ENCODE results near the gene C20orf141.
A peak's percentile ranks its signal among the peaks of the same experiment; 100 is the strongest.
"Not testable (repeated sequence)": the region's sequence is repeated elsewhere in the genome, so short reads cannot be mapped to it uniquely, and the experiment has no call there.

C20orf141 gene

GRCh38 chr20:2820896-2821869 is 6.4 kb downstream of the C20orf141 start:
- DNase-seq: no peak

- DNase-seq: peak; percentile 65
These were observed 7.3 kb downstream of the C20orf141 start for GRCh38 chr20:2822073-2822472.

- DNase-seq: no peak
These were observed 11.0 kb downstream of the C20orf141 start for GRCh38 chr20:2825761-2826160.

- DNase-seq: no peak
These were observed 11.9 kb downstream of the C20orf141 start for GRCh38 chr20:2826655-2827054.

- no peak for DNase-seq
These were observed 14.6 kb downstream of the C20orf141 start for GRCh38 chr20:2829376-2829775.

GRCh38 chr20:2831206-2831605 is 16.4 kb downstream of the C20orf141 start:
- not testable (repeated sequence) for DNase-seq

- DNase-seq: no peak
These were observed 19.0 kb downstream of the C20orf141 start for GRCh38 chr20:2833761-2834160.

GRCh38 chr20:2834401-2835110 is 19.8 kb downstream of the C20orf141 start:
- DNase-seq: no peak

- no peak for DNase-seq
These were observed 20.6 kb downstream of the C20orf141 start for GRCh38 chr20:2835331-2835796.

- no peak for DNase-seq
These were observed 21.2 kb downstream of the C20orf141 start for GRCh38 chr20:2836035-2836434.

GRCh38 chr20:2837221-2837960 is 22.6 kb downstream of the C20orf141 start:
- DNase-seq: no peak

- no peak for DNase-seq
These were observed 23.5 kb downstream of the C20orf141 start for GRCh38 chr20:2838170-2838797.

GRCh38 chr20:2838847-2839671 is 24.3 kb downstream of the C20orf141 start:
- DNase-seq: no peak

- DNase-seq: no peak
These were observed 24.9 kb downstream of the C20orf141 start for GRCh38 chr20:2839732-2840137.

GRCh38 chr20:2840138-2840966 is 25.6 kb downstream of the C20orf141 start, which contains the start of the genes PCED1A and VPS16:
Gene PCED1A, minus strand, starts transcription at chr20:2840655. Its CDS starts 743 bp downstream, at chr20:2839912.
Gene VPS16, plus strand, starts transcription at chr20:2840745. Its CDS starts 30 bp downstream, at chr20:2840775.
- peak; percentile 77 for DNase-seq

GRCh38 chr20:2840967-2841531 is 26.3 kb downstream of the C20orf141 start:
- peak; percentile 34 for DNase-seq

GRCh38 chr20:2845607-2846006 is 30.8 kb downstream of the C20orf141 start:
- no peak for DNase-seq

- no peak for DNase-seq
These were observed 31.9 kb downstream of the C20orf141 start for GRCh38 chr20:2846698-2847097.

GRCh38 chr20:2847802-2848201 is 33.0 kb downstream of the C20orf141 start:
- no peak for DNase-seq

- no peak for DNase-seq
These were observed 34.7 kb downstream of the C20orf141 start for GRCh38 chr20:2849529-2849928.

All from NK-92 treated with Interleukin-12 subunit alpha and Interleukin-12 subunit beta, amount 100 ng/mL, for 24 hours (cell line).